GM18951 (cell line): ENCODE data around the gene RNU1-3.

ENCODE experiments used
- POLR2A ChIP-seq: IDR thresholded peaks from 4 replicates; pipeline ENCODE4 v1.6.1; 2011; ENCODE audit warnings: mild to moderate bottlenecking; ENCODE audit not compliant: insufficient read length, insufficient read depth; ENCODE audit errors: extremely low read depth
- in situ Hi-C: fragments of 300-500 bp; cut with MboI; formaldehyde crosslinking; loops from one replicate; pipeline ENCODE4 v1.12.0; 2022; ENCODE audit warnings: low sequenced_read_pairs, mixed read lengths, inconsistent platforms; ENCODE audit not compliant: unreplicated experiment

Gene RNU1-3

DNA sequence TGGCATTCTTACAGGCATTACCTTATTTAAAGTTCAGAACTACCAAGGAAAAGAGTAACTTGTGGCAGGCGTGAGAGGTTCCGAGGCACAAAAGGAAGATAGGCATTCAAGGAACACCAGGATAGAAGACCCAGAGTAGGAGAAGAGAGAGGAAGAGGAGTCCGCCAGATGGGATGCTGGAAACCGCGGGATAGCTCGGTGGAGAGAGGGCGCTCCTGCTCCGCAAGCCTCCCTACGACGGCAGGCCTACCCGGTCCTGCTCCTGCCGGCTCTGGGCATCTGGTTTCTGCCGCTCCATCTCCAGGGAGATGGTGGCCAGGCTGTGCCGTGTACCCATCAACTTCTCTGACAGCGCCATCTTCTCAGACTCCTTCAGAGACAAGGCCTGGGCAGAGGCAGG, 48.0 kb downstream of the RNU1-3 start:
- no peak for TF ChIP-seq POLR2A
- in situ Hi-C loops = loop anchor here (25.0 kb wide), 1 partner anchor 94 kb away; no protein-coding TSS in a partner anchor

DNA sequence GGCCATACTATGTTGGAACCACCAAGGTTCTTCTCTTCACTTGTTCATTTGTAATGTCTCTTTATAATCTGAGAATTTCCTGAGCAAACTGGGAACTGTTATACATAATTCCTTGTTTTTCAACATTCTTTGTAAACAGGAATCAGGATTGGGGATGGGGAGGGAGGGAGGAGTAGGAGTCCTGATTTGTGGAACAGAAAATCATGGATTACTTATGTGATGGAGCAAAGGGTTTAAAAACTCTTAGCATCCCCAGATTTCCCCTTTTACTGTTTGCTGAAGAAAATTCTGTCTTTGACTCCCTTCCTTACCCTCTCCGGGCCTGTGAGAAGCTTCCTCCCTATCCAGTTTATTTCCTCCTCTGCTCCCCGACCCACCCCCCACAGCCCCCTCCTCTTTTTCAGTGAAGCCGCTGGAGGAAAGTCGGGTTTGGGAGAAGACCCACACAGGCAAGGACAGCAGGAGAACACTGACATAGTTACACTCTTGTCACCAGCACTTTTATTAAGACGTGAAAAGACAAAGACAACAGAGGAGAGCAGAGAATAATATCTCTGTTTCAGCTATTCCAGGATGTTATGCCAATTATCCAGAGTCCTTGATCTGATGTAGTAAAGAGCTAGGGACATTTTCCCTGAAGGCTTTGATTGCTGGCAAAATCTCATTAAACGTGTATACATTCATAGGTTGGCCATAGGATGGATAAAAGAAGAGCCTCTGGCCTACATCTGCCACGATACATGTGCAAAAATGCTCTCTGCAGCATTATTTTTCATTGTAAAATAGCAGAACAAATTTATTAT, 48.8 kb downstream of the RNU1-3 start:
- in situ Hi-C loops = loop anchor here (25.0 kb wide), 1 partner anchor 94 kb away; no protein-coding TSS in a partner anchor
- no peak for TF ChIP-seq POLR2A

- no peak for TF ChIP-seq POLR2A
- in situ Hi-C loops = loop anchor here (25.0 kb wide), 1 partner anchor 95 kb away; no protein-coding TSS in a partner anchor
These were observed 49.6 kb downstream of the RNU1-3 start for GRCh38 chr1:16617114-16617631.
